Breast epithelium (tissue), 4 donors: ENCODE data around the gene SLC25A43. TPM values are rescaled to one million over a fixed set of nuclear protein-coding genes. Genes with fewer than 3 reads are reported as not detected.

ENCODE experiments used
- DNase-seq, 2 donors: peaks; one replicate each; pipeline ENCODE4 v3.0.0-alpha.2; 2019; ENCODE audit warnings: low spot score in 2 of 2
- H3K27ac ChIP-seq, 2 donors: fragments of 200-600 bp; sonication (generic) in 1 of 2; one replicate each; pipeline ENCODE4 v1.5.1; 2016 to 2019; ENCODE audit warnings: mild to moderate bottlenecking in 1 of 2
- H3K27me3 ChIP-seq, 2 donors: fragments of 200-600 bp; sonication (generic) in 1 of 2; one replicate each; pipeline versions ENCODE4 v1.5.1 to v1.6.0; 2017 to 2019; ENCODE audit warnings: control low read depth in 1 of 2, mild to moderate bottlenecking in 1 of 2
- H3K36me3 ChIP-seq: fragments of 200-600 bp; one replicate; pipeline ENCODE4 v1.5.1; 2019
- H3K4me1 ChIP-seq, 2 donors: fragments of 200-600 bp; sonication (generic); one replicate each; pipeline ENCODE4 v1.5.1; 2016 to 2019; ENCODE audit warnings: control low read depth in 1 of 2
- H3K4me3 ChIP-seq, 3 donors: fragments of 200-600 bp; sonication (generic); 1 replicate in 2 of 3; 2 replicates in 1 of 3; pipeline ENCODE4 v1.5.1; 2016 to 2019; ENCODE audit warnings: mild to moderate bottlenecking in 3 of 3, moderate library complexity in 2 of 3
- H3K9me3 ChIP-seq, 2 donors: fragments of 200-600 bp; sonication (generic) in 1 of 2; one replicate each; pipeline ENCODE4 v1.5.1; 2016 to 2019; ENCODE audit warnings: control low read depth in 1 of 2
- CTCF ChIP-seq, 3 donors: fragments of 450-650 bp; IDR thresholded peaks; one replicate each; pipeline ENCODE4 v1.5.1; 2016 to 2017; ENCODE audit warnings: antibody characterized with exemption in 3 of 3, mild to moderate bottlenecking in 3 of 3, moderate library complexity in 3 of 3
- POLR2A ChIP-seq: fragments of 450-650 bp; IDR thresholded peaks from one replicate; pipeline ENCODE4 v1.6.1; 2016; ENCODE audit warnings: antibody characterized with exemption, mild to moderate bottlenecking, moderate library complexity
- POLR2AphosphoS5 ChIP-seq, 3 donors: sonication (generic); formaldehyde crosslinking; IDR thresholded peaks; one replicate each; pipeline ENCODE4 v1.6.1; 2017; ENCODE audit warnings: antibody characterized with exemption in 3 of 3
- intact Hi-C: fragments of 100-400 bp; cut with DNase I; formaldehyde crosslinking; loops from one replicate; pipeline ENCODE4 v1.15.1; 2023; ENCODE audit warnings: low total_unique reads
- total RNA-seq, 3 donors: library from RNA; depleted of rRNA; stranded (reverse); fragments of >200 nt; gene quantifications; one replicate each; pipeline ENCODE4 v1.1.0, GENCODE V29; 2016

Gene SLC25A43
- total RNA-seq, 3 donors from 2014 or later, result 16.3 to 20.5 (median 19.0) TPM

DNA sequence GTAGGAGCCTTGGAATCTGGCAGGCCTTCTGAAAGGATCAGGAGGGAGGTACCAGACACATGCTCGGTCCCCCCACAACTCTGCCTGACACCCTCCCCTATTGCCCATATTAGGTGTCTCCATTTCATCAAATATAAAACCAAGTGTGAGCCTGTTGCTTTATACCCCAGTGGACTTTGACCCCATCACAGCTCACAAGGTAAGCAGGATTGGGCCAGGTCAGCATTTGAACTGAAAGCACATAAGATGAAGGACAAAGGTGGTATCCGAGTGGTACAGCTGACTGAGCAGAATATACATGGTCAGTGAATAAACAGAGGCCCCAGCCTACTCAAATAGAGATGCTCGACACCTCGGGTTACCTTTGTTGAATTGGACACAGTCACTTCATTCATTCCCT is 20.0 kb downstream of the SLC25A43 start:
- Histone ChIP-seq H3K9me3 (no peaks in the 10 kb centered on the region), H3K27ac (no peak overlapping the region), H3K4me1 (no peaks in the 10 kb centered on the region), H3K27me3 (peaks cover 0 to 9% of the 10 kb centered on the region in 2 donors), H3K36me3 (no peaks in the 10 kb centered on the region), H3K4me3 (no peak overlapping the region)
- intact Hi-C loops, result no loop called here
- TF ChIP-seq CTCF (IDR thresholded peaks at IDR 0.05) (no peak), POLR2A (no peak), POLR2AphosphoS5 (IDR thresholded peaks at IDR 0.05) (no peak)
- DNase-seq, result no peak

DNA sequence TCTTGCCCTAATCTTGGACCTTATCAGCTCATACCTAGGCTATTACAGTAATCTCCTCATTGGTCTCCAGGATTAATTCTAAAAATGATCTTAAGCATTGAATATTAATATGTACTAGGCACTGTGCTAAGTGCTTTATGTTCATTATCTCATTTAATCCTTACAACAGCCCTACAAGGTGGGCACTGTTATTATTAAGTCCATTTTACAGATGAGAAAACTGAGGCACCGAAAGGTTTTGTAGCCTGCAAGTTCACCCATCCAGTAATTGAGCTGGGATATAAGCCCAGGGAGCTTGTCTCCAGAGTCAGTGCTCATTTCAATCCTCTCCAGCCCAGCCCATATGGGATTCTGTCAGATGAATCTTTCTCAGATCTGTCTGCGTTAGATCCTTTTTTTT is 20.8 kb downstream of the SLC25A43 start:
- TF ChIP-seq POLR2A, result no peak
- no peak for TF ChIP-seq CTCF (IDR thresholded peaks at IDR 0.05)
- no peak for TF ChIP-seq POLR2AphosphoS5 (IDR thresholded peaks at IDR 0.05)
- Histone ChIP-seq H3K9me3 (no peaks in the 10 kb centered on the region), H3K4me1 (no peaks in the 10 kb centered on the region), H3K27ac (no peak overlapping the region), H3K36me3 (no peaks in the 10 kb centered on the region), H3K27me3 (peaks cover 0 to 9% of the 10 kb centered on the region in 2 donors), H3K4me3 (no peak overlapping the region)
- no peak for DNase-seq
- intact Hi-C loops, result no loop called here

DNA sequence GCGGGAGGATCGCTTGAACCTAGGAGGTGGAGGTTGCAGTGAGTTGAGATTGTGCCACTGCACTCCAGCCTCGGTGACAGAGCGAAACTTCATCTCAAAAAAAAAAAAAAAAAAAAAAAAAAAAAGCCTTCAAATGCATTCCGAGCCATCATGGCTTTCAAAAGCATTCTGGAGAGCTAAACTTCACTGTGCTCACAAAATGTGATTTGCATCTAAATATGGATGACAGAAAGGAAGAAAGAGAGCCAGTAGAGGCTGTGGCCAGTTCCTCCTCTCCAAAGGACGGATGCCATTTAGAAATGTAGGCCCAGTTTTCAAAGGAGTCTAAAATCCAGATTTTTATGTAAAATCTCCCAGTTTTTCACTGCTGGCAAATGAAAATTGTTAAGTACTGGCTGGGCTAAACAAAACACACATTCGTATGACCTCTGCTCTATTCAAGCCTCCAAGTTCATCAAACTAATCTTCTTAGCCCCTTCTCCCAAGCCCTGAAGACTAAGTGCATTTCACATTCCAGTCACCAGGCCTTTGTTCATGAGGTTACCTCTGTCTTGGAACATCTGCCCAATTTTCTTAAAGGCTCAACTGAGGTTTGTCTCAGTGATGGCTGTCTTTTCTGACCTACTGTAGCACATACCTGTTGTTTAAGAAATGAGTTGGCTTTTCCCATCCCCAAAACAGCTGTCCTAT is 22.0 kb downstream of the SLC25A43 start:
- H3K27ac ChIP-seq, result no peak overlapping the region
- peaks cover 0 to 5% of the 10 kb centered on the region in 2 donors for H3K27me3 ChIP-seq
- H3K4me1 ChIP-seq, result no peaks in the 10 kb centered on the region
- intact Hi-C loops, result no loop called here
- H3K9me3 ChIP-seq, result no peaks in the 10 kb centered on the region
- H3K36me3 ChIP-seq, result no peaks in the 10 kb centered on the region
- no peak overlapping the region for H3K4me3 ChIP-seq
- DNase-seq, result no peak
- TF ChIP-seq POLR2A, result no peak
- TF ChIP-seq POLR2AphosphoS5 (IDR thresholded peaks at IDR 0.05), result no peak
- no peak for TF ChIP-seq CTCF (IDR thresholded peaks at IDR 0.05)

DNA sequence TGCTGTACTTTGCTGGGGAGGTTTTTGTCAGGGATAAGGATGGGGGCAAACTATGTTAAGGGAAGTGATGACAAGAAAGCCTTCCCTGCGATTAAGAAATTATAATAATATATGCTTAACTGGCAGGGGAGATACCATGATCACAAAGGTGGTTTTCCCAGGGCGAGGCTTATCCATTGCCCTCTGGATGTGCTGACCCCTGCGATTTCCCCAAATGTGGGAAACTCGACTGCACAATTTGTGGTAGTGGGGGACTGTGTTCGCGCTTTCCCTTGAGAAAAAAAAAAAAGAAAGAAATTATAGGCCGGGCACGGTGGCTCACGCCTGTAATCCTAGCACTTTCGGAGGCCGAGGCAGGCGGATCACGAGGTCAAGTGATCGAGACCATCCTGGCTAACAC is 24.5 kb downstream of the SLC25A43 start:
- no peaks in the 10 kb centered on the region for H3K9me3 ChIP-seq
- H3K27ac ChIP-seq, result no peak overlapping the region
- DNase-seq, result no peak
- H3K27me3 ChIP-seq, result peaks cover 0 to 3% of the 10 kb centered on the region in 2 donors
- intact Hi-C loops, result no loop called here
- H3K4me3 ChIP-seq, result no peak overlapping the region
- TF ChIP-seq POLR2AphosphoS5 (IDR thresholded peaks at IDR 0.05) (no peak), POLR2A (no peak), CTCF (IDR thresholded peaks at IDR 0.05) (no peak)
- H3K4me1 ChIP-seq, result no peaks in the 10 kb centered on the region
- no peaks in the 10 kb centered on the region for H3K36me3 ChIP-seq

GRCh38 chrX:119424999-119425398 is 25.9 kb downstream of the SLC25A43 start:
- H3K36me3 ChIP-seq, result no peaks in the 10 kb centered on the region
- no peaks in the 10 kb centered on the region for H3K4me1 ChIP-seq
- DNase-seq, result no peak
- no peak overlapping the region for H3K27ac ChIP-seq
- no peaks in the 10 kb centered on the region for H3K27me3 ChIP-seq
- no peak for TF ChIP-seq CTCF (IDR thresholded peaks at IDR 0.05)
- TF ChIP-seq POLR2A, result no peak
- TF ChIP-seq POLR2AphosphoS5 (IDR thresholded peaks at IDR 0.05), result no peak
- H3K4me3 ChIP-seq, result no peak overlapping the region
- H3K9me3 ChIP-seq, result no peaks in the 10 kb centered on the region
- intact Hi-C loops, result no loop called here
